Measurements from ENCODE around the gene STXBP5. TPM values are rescaled to one million over a fixed set of nuclear protein-coding genes. Genes with fewer than 3 reads are reported as not detected.

Gene STXBP5
- total and polyA plus RNA-seq, 9 donors, result 3.3 to 15.4 (median 10.4) TPM

DNA sequence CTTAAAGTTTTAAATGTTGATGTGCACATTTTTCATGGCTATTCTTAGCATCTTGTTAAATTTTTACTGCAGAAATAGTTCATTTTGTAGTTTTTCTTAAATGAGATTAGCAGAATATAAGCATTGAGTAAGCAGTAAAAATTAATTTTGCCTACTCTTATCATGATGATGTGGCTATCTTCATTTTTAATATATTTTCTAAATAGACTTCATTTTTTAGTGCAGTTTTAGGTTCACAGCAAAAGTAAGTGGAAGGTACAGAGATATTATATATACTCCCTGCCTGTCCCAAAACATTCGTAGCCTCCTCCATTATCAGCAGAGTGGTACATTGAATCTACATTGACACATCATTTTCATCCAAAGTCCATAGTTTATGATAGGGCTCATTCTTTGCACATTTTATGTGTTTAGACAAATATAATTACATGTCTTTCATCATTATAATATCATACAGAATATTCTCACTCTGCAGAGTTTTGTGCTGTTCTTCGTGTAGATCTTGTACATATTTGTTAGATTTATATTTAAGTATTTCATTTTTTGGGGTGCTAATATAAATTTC is 13.7 kb downstream of the STXBP5 start:
- Histone ChIP-seq H3K4me3 (no peak overlapping the region), H3K4me1 (ENCODE audit: insufficient read depth) (peaks cover 3% of the 10 kb centered on the region), H3K9me3 (no peaks in the 10 kb centered on the region), H3K27ac (no peak overlapping the region), H3K36me3 (no peaks in the 10 kb centered on the region), H3K27me3 (no peaks in the 10 kb centered on the region)
- intact Hi-C loops (cut with DNase I), result no loop called here
- WGBS, 3 donors, result 86 to 98% (median 94%) methylated on average over 2 of the region's 2 CpGs
- no peak for DNase-seq
- TF ChIP-seq POLR2A (IDR thresholded peaks at IDR 0.05), result no peak
- no peak for TF ChIP-seq EP300 (IDR thresholded peaks at IDR 0.05)
- TF ChIP-seq CTCF (IDR thresholded peaks at IDR 0.05), result no peak

DNA sequence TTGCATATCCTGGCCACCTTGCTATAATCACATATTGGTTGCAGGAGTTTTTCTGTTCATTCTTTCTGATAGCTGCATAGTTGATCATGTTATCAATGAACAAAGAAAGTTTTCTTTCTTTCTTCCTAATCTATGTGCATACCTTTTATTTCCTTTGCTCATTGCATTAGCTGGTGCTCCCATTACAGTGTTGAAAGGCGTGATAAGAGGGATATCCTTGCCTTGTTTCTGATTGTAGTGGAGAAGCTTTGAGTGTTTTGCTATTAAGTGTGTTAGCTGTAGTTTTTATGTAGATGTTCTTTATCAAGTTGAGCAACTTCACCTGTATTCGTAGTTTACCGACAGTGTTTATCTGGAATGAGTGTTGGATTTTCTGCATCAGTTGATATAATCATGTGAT is 14.6 kb downstream of the STXBP5 start:
- Histone ChIP-seq H3K36me3 (no peaks in the 10 kb centered on the region), H3K4me3 (no peak overlapping the region), H3K27me3 (no peaks in the 10 kb centered on the region), H3K9me3 (no peaks in the 10 kb centered on the region), H3K4me1 (ENCODE audit: insufficient read depth) (peaks cover 3% of the 10 kb centered on the region), H3K27ac (no peak overlapping the region)
- intact Hi-C loops (cut with DNase I), result no loop called here
- no peak for DNase-seq
- TF ChIP-seq CTCF (IDR thresholded peaks at IDR 0.05) (no peak), POLR2A (IDR thresholded peaks at IDR 0.05) (no peak), EP300 (IDR thresholded peaks at IDR 0.05) (no peak)
- WGBS, 3 donors, result 98 to 99% (median 98%) methylated on average over 3 of the region's 3 CpGs

GRCh38 chr6:147219463-147219862 is 15.2 kb downstream of the STXBP5 start:
- Histone ChIP-seq H3K4me1 (ENCODE audit: insufficient read depth) (peaks cover 3% of the 10 kb centered on the region), H3K4me3 (no peak overlapping the region), H3K27ac (no peak overlapping the region), H3K36me3 (no peaks in the 10 kb centered on the region), H3K9me3 (no peaks in the 10 kb centered on the region), H3K27me3 (no peaks in the 10 kb centered on the region)
- 96 to 100% (median 97%) methylated on average over 1 of the region's 1 CpG for WGBS, 3 donors
- no peak for DNase-seq
- TF ChIP-seq POLR2A (IDR thresholded peaks at IDR 0.05), result no peak
- TF ChIP-seq CTCF (IDR thresholded peaks at IDR 0.05), result no peak
- TF ChIP-seq EP300 (IDR thresholded peaks at IDR 0.05), result no peak
- intact Hi-C loops (cut with DNase I), result no loop called here

DNA sequence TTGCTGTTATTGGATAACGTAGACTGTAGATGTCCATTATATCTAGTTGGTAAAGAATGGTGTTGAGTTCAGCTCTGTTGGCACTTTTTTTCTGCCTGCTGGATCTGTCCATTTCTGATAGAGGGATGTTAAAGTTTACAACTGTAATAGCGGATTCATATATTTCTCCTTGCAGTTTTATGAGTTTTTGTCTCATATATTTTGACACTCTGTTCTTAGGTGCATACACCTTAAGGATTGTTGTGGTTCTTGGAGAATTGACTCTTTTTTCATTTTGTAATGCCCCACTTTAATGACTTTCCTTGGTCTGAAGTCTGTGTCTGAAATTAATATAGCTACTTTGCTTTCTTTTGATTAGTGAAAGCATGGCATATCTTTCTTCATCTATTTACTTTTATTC is 16.1 kb downstream of the STXBP5 start:
- H3K9me3 ChIP-seq, result no peaks in the 10 kb centered on the region
- H3K27ac ChIP-seq, result no peak overlapping the region
- intact Hi-C loops (cut with DNase I), result no loop called here
- H3K4me1 ChIP-seq (ENCODE audit: insufficient read depth), result peaks cover 3% of the 10 kb centered on the region
- no peak for DNase-seq
- 96% methylated on average over 2 of the region's 2 CpGs for WGBS, 3 donors
- H3K36me3 ChIP-seq, result no peaks in the 10 kb centered on the region
- TF ChIP-seq CTCF (IDR thresholded peaks at IDR 0.05) (no peak), EP300 (IDR thresholded peaks at IDR 0.05) (no peak), POLR2A (IDR thresholded peaks at IDR 0.05) (no peak)
- no peaks in the 10 kb centered on the region for H3K27me3 ChIP-seq
- H3K4me3 ChIP-seq, result no peak overlapping the region

All from ovary (tissue), 9 donors.